T47D (cell line): ENCODE results near the gene HAGH.

ENCODE experiments used
- DNase-seq, 2 experiments: peaks; one replicate each; pipeline versions ENCODE4 v3.0.0 to v3.0.0-alpha.2; 2011 to 2012; ENCODE audit warnings: low read depth in 1 of 2, low spot score in 1 of 2
- JUND ChIP-seq: IDR thresholded peaks from 2 replicates; pipeline ENCODE4 v1.6.1; 2012; ENCODE audit warnings: low read depth
- in situ Hi-C: cut with HindIII; loops from 2 replicates; pipeline ENCODE4 v1.10.0; 2016; ENCODE audit warnings: low sequenced_read_pairs, low pct_unique_long_range_greater_than_20kb

HAGH gene

GRCh38 chr16:1785846-1786170 is 40.8 kb downstream of the HAGH start:
- DNase-seq, result no peak
- in situ Hi-C loops, result no loop called here
- no peak for TF ChIP-seq JUND

GRCh38 chr16:1784977-1785845 is 41.4 kb downstream of the HAGH start:
- no peak for TF ChIP-seq JUND

GRCh38 chr16:1782408-1783264 is 44.0 kb downstream of the HAGH start, which contains the start of the genes NUBP2 and SPSB3:
Gene NUBP2 (plus strand): TSS chr16:1782960. CDS start chr16:1783021, 61 bp downstream.
Gene SPSB3 (minus strand): TSS chr16:1782571. CDS start chr16:1781483, 1,088 bp downstream.
- DNase-seq, result peak; percentile 99 to 100
- TF ChIP-seq JUND, result no peak
- in situ Hi-C loops, result no loop called here

More at GRCh38 chr16:1784977-1785845, 41.4 kb downstream of the HAGH start:
- no peak for DNase-seq
- in situ Hi-C loops, result no loop called here

GRCh38 chr16:1781758-1782407 is 44.7 kb downstream of the HAGH start:
- DNase-seq, result peak; percentile 55 to 76
- no peak for TF ChIP-seq JUND
- in situ Hi-C loops, result no loop called here

- no peak for DNase-seq
- TF ChIP-seq JUND, result no peak
- in situ Hi-C loops, result no loop called here
These were observed 45.4 kb downstream of the HAGH start for GRCh38 chr16:1781254-1781653.

GRCh38 chr16:1780677-1781072 is 46.0 kb downstream of the HAGH start:
- no peak for TF ChIP-seq JUND
- DNase-seq, result no peak
- in situ Hi-C loops, result no loop called here

GRCh38 chr16:1779741-1780676 is 46.6 kb downstream of the HAGH start:
- in situ Hi-C loops, result no loop called here
- DNase-seq, result no peak
- TF ChIP-seq JUND, result no peak

GRCh38 chr16:1779234-1779701 is 47.4 kb downstream of the HAGH start:
- no peak for DNase-seq
- in situ Hi-C loops, result no loop called here
- no peak for TF ChIP-seq JUND

GRCh38 chr16:1778200-1779179 is 48.1 kb downstream of the HAGH start:
- TF ChIP-seq JUND, result no peak
- DNase-seq, result no peak
- in situ Hi-C loops, result no loop called here

- in situ Hi-C loops, result no loop called here
These were observed 49.0 kb downstream of the HAGH start for GRCh38 chr16:1777375-1778199.

More at GRCh38 chr16:1777375-1778199, 49.0 kb downstream of the HAGH start:
- DNase-seq, result no peak
- TF ChIP-seq JUND, result no peak
